Activated T-cell treated with anti-CD3 and anti-CD28 coated beads, Interleukin-2, amount 50 U/mL, for 48 hours (primary cell): ENCODE results near the gene TJP1.

Source experiments
- DNase-seq, 2 experiments: peaks; one replicate each; pipeline ENCODE4 v3.0.0-alpha.2; 2020

TJP1 gene

GRCh38 chr15:29822100-29822683 is at the start of gene TJP1:
Gene TJP1, minus strand, starts transcription at chr15:29822468. Its CDS starts 440 bp downstream, at chr15:29822028.
- peak in 1 of 2 experiments; percentile 21 for DNase-seq

- no peak for DNase-seq
Measured at GRCh38 chr15:29871401-29871800, 49.1 kb upstream of the TJP1 start.

- DNase-seq = no peak
Measured at GRCh38 chr15:29870495-29871151, 48.4 kb upstream of the TJP1 start.

GRCh38 chr15:29867241-29868000 is 45.2 kb upstream of the TJP1 start:
- no peak for DNase-seq

- no peak for DNase-seq
Measured at GRCh38 chr15:29866337-29866736, 44.1 kb upstream of the TJP1 start.

GRCh38 chr15:29864501-29864900 is 42.2 kb upstream of the TJP1 start:
- no peak for DNase-seq

GRCh38 chr15:29863438-29863837 is 41.2 kb upstream of the TJP1 start:
- no peak for DNase-seq

GRCh38 chr15:29862271-29862670 is 40.0 kb upstream of the TJP1 start:
- no peak for DNase-seq

- no peak for DNase-seq
Measured at GRCh38 chr15:29860872-29861271, 38.6 kb upstream of the TJP1 start.

- DNase-seq = no peak
Measured at GRCh38 chr15:29859973-29860715, 37.9 kb upstream of the TJP1 start.

GRCh38 chr15:29859293-29859692 is 37.0 kb upstream of the TJP1 start:
- no peak for DNase-seq

- DNase-seq = no peak
Measured at GRCh38 chr15:29857221-29857789, 35.0 kb upstream of the TJP1 start.

- DNase-seq = no peak
Measured at GRCh38 chr15:29854413-29854812, 32.1 kb upstream of the TJP1 start.

GRCh38 chr15:29853211-29853987 is 31.1 kb upstream of the TJP1 start:
- no peak for DNase-seq

- no peak for DNase-seq
Measured at GRCh38 chr15:29852201-29852600, 29.9 kb upstream of the TJP1 start.

- no peak for DNase-seq
Measured at GRCh38 chr15:29849716-29850115, 27.4 kb upstream of the TJP1 start.

- DNase-seq = no peak
Measured at GRCh38 chr15:29849218-29849617, 26.9 kb upstream of the TJP1 start.

- no peak for DNase-seq
Measured at GRCh38 chr15:29844290-29844903, 22.1 kb upstream of the TJP1 start.

- DNase-seq = no peak
Measured at GRCh38 chr15:29842290-29842689, 20.0 kb upstream of the TJP1 start.

GRCh38 chr15:29840926-29841325 is 18.7 kb upstream of the TJP1 start:
- DNase-seq = no peak

- DNase-seq = no peak
Measured at GRCh38 chr15:29840054-29840453, 17.8 kb upstream of the TJP1 start.
